LNCAP (cell line): ENCODE results near the gene LGR6.

Source experiments
- CTCF ChIP-seq: fragments of 450-650 bp; IDR thresholded peaks from 2 replicates; pipeline ENCODE4 v1.5.1; 2017; ENCODE audit warnings: mild to moderate bottlenecking

Gene LGR6

GRCh38 chr1:202155478-202156021, 38.0 kb upstream of the LGR6 start:
- no peak for TF ChIP-seq CTCF

- no peak for TF ChIP-seq CTCF
Observed at GRCh38 chr1:202156590-202156989, 37.0 kb upstream of the LGR6 start.

GRCh38 chr1:202157945-202158344, 35.7 kb upstream of the LGR6 start:
- no peak for TF ChIP-seq CTCF

- TF ChIP-seq CTCF = no peak; the same call in 1 of the 2 replicates
Observed at GRCh38 chr1:202158810-202159533, 34.6 kb upstream of the LGR6 start.

GRCh38 chr1:202159534-202160371, 33.8 kb upstream of the LGR6 start:
- TF ChIP-seq CTCF = no peak

- no peak for TF ChIP-seq CTCF
Observed at GRCh38 chr1:202160377-202160940, 33.1 kb upstream of the LGR6 start, which contains the start of gene PTPN7. PTPN7 (minus strand) TSS chr1:202160602; CDS start chr1:202159402, 1,200 bp downstream.

GRCh38 chr1:202161151-202162046, 32.2 kb upstream of the LGR6 start:
- no peak for TF ChIP-seq CTCF
